Thyroid gland (tissue), 4 donors: ENCODE results near the gene C1QC.

ENCODE experiments used
- POLR2A ChIP-seq, 2 donors: fragments of 450-650 bp; IDR thresholded peaks; one replicate each; pipeline ENCODE4 v1.6.1; 2017; ENCODE audit warnings: antibody characterized with exemption in 2 of 2, mild to moderate bottlenecking in 2 of 2, moderate library complexity in 1 of 2
- TF ChIP-seq, protein P1 (sequence below), 6 experiments: fragments of 200-600 bp in 3 of 6; fragments of 450-650 bp in 3 of 6; sonication (generic) in 3 of 6; IDR thresholded peaks; one replicate each; pipeline ENCODE4 v1.5.1; 2016 to 2019; ENCODE audit warnings: antibody characterized with exemption in 6 of 6, mild to moderate bottlenecking in 2 of 6, inconsistent platforms in 1 of 6, moderate library complexity in 1 of 6

DNA sequence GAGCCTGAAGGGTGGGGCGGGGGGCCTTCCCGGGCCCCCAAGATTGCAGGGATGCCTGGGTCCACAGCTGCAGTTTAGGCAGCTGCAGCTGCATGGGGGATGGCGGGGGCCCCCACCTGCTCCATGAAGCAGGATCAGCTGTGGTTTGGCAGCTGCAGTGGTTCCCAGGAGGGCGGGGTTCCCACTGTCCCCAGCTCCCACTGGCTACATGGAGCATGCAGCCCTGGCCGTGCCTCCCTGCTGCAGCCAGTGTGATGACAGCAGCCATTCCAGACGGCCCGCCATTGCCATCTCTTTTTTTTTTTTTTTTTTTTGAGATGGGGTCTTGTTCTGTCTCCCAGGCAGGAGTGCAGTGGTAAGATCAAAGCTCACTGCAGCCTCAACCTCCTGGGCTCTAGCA is 8.0 kb upstream of the C1QC start:
- TF ChIP-seq, protein P1, sequence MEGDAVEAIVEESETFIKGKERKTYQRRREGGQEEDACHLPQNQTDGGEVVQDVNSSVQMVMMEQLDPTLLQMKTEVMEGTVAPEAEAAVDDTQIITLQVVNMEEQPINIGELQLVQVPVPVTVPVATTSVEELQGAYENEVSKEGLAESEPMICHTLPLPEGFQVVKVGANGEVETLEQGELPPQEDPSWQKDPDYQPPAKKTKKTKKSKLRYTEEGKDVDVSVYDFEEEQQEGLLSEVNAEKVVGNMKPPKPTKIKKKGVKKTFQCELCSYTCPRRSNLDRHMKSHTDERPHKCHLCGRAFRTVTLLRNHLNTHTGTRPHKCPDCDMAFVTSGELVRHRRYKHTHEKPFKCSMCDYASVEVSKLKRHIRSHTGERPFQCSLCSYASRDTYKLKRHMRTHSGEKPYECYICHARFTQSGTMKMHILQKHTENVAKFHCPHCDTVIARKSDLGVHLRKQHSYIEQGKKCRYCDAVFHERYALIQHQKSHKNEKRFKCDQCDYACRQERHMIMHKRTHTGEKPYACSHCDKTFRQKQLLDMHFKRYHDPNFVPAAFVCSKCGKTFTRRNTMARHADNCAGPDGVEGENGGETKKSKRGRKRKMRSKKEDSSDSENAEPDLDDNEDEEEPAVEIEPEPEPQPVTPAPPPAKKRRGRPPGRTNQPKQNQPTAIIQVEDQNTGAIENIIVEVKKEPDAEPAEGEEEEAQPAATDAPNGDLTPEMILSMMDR (IDR thresholded peaks at IDR 0.05) = no peak
- TF ChIP-seq POLR2A (IDR thresholded peaks at IDR 0.05) = no peak
